ENCODE results near the gene PSPN.
A peak's percentile ranks its signal among the peaks of the same experiment; 100 is the strongest.
"Not testable (repeated sequence)": the region's sequence is repeated elsewhere in the genome, so short reads cannot be mapped to it uniquely, and the experiment has no call there.

Gene PSPN

DNA sequence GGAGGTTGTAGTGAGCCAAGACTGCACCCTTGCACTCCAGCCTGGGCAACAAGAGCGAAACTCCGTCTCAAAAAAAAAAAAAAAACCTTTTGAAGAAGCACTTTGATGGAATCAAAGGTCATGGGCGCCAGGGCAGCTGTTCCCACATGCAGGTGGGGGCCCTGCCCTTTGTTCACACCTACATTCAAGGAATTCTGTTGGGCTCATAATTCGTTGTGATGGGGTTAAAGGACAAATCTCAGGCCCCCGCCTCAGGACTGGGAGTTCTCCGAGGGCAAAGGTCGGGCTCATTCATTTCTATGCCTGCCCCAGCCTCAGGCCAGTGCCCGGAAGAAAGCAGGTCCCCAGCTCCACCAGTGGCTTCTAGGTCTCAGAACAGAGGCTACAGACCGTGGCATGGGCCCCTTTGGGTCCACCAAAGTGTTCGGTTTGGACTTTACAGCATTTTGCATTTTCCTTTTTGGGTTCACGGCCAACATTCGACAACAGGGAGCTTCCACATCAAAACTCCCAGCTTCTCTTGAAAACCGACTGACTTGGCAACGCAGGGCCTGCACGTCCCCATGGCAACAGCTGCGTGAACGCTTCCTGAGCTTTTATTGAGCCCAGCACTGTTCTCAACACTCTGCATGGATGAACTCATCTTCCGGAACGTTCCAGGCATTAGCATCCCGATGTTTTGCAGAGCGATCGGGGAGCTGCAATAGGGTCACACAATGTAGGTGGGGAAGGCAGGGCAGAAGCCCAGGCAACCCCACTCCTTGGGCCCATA lies 27.3 kb upstream of the PSPN start:
- no peak for DNase-seq (ENCODE audit: low read depth)

- no peak for DNase-seq (ENCODE audit: low read depth)
Observed at GRCh38 chr19:6402058-6402457, 26.3 kb upstream of the PSPN start.

- DNase-seq (ENCODE audit: low read depth), result not testable (repeated sequence)
Observed at GRCh38 chr19:6400062-6400944, 24.6 kb upstream of the PSPN start.

DNA sequence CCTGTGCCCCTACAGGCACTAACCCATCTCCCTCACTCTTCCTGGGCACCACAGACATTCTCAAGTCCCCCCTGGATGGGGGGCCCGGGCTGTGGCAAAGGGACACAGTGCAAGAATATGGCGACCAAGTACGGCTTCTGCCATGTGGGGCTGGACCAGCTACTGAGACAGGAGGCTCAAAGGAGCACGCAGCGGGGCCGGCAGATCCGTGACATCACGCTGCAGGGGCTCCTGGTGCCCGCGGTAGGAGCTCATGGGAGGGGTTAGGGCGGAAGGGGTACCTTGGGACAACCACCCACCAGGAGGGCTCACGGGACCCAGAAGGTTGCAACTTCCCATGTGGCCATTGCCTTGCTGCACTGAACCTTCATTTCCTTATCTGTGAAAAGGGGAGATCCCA lies 20.6 kb upstream of the PSPN start:
- DNase-seq (ENCODE audit: low read depth), result no peak

DNA sequence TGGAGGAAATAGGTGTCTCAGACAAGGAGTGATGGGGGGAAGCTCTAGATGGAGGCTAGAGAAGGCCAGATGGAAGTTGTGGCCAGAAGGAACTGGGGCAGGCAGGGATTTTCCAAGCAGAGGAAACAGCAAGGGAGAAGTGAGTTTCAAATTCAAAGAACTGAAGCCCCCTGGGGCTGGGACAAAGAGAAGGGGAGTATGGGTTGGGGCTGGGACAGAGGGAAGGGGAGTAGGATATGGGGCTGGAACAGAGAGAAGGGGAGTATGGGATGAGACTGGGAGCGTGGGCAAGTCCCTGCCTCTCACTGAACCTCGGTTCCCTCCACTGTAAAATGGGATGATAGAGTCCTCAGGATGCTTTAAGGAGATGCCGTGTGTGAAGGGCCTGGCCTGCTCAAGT lies 19.1 kb upstream of the PSPN start:
- DNase-seq (ENCODE audit: low read depth), result no peak

DNA sequence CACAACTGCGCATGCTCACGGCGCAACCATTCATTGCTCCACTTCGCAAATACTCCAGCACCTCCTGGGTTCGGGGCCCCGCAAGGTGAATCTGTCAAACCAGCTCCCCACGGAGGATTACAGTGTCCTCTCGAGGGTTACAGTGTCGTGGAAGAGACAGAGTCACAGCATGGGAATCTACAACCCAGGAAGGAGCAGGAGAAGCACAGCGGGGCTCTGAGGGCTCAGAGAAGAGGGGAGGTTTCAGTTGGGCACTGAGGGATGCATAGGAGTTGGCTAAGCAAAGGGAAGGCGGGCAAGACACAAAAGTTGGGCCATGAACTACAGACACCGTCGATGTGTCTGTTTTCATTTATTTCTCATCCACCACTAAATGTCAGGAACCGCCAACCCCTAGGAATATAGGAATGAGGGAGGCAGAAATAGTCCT lies 18.3 kb upstream of the PSPN start:
- DNase-seq (ENCODE audit: low read depth), result peak; percentile 38

GRCh38 chr19:6393074-6393982 lies 17.6 kb upstream of the PSPN start, which contains the start of gene GTF2F1:
Gene GTF2F1 (minus strand): TSS chr19:6393164. CDS start chr19:6392995, 169 bp downstream.
- peak; percentile 91 for DNase-seq (ENCODE audit: low read depth)

- DNase-seq (ENCODE audit: low read depth), result no peak
Observed at GRCh38 chr19:6392221-6393073, 16.7 kb upstream of the PSPN start.

DNA sequence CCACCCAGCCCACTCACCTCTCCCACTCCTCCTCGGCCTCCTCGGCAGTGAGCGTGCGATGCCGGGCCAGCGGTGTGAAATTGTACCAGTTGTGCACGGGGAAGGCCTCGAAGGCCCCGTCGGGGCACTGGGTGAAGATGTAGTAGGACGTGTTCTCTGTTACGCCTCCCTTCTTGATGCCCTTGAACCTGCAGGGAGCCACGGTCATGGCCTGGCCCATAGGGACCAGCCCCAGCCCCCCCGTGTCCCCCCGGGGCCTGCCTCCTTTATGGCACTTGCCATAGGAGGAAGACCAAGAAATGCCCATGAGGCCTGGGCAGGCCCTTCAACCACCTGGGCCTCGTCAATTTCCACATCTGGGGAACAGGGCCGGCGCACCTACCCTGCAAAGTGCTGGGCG lies 11.6 kb upstream of the PSPN start:
- no peak for DNase-seq (ENCODE audit: low read depth)

GRCh38 chr19:6384381-6384780 lies 8.6 kb upstream of the PSPN start:
- DNase-seq (ENCODE audit: low read depth), result no peak

GRCh38 chr19:6383188-6383587 lies 7.5 kb upstream of the PSPN start:
- no peak for DNase-seq (ENCODE audit: low read depth)

DNA sequence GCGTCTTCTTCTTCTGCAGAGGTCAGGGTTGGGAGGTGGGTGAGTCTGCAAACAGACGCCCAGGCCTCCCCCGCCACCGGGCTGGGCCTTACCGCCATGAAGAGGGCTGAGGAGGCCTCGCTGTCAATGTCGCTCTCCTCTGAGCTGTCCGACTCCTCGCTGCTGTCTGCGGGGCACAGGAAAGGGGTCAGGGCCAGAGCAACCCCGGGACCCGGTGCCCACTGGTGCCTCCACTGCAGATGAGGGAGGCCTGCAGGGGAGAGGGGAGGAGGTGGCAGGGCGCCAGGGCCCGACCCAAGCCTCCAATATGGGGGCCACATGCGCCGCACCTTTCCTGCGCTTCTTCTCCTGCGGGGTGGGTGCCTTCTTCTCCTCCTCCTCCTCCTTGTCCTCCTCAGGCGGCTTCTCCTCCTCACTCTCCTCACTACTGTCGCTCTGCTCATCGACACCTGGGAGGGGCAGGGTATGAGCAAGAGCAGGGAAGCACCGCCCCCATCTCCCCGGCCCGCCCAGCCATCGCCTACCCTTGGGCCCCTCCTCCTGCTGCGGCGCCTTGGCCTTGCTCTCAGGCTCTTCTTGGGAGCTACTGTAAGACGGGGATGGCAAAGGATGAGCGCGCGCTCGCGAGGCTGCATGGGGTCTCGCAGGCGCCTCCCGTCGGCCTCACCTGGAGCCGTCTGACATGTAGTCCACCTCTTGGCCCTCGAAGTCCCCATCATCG lies 5.5 kb upstream of the PSPN start:
- no peak for DNase-seq (ENCODE audit: low read depth)

GRCh38 chr19:6379744-6380143 lies 4.0 kb upstream of the PSPN start:
- DNase-seq (ENCODE audit: low read depth), result no peak

GRCh38 chr19:6378486-6378885 lies 2.8 kb upstream of the PSPN start:
- DNase-seq (ENCODE audit: low read depth), result no peak

- no peak for DNase-seq (ENCODE audit: low read depth)
Observed at GRCh38 chr19:6378041-6378440, 2.3 kb upstream of the PSPN start.

- no peak for DNase-seq (ENCODE audit: low read depth)
Observed at GRCh38 chr19:6376512-6377190, 918 bp upstream of the PSPN start.

GRCh38 chr19:6374711-6375410 lies 872 bp downstream of the PSPN start:
- DNase-seq (ENCODE audit: low read depth), result no peak

DNA sequence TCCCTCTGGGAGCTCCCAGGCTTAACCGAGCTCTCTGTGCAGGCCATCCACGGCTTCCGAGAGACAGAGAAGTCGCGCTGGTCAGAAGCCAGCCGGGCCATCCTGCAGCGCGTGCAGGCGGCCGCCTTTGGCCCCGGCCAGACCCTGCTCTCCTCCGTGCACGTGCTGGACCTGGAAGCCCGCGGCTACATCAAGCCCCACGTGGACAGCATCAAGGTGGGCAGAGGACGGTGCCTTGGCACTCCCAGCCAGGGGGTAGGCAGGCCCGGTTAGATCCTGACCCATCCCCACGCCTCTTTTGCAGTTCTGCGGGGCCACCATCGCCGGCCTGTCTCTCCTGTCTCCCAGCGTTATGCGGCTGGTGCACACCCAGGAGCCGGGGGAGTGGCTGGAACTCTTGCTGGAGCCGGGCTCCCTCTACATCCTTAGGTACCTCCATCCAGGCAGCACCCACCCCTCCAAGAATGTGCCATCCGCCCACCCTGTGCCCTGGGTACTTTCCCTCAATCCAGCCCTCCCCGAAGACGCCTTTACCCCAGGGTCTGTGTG lies 1.5 kb downstream of the PSPN start:
- DNase-seq (ENCODE audit: low read depth), result no peak

DNA sequence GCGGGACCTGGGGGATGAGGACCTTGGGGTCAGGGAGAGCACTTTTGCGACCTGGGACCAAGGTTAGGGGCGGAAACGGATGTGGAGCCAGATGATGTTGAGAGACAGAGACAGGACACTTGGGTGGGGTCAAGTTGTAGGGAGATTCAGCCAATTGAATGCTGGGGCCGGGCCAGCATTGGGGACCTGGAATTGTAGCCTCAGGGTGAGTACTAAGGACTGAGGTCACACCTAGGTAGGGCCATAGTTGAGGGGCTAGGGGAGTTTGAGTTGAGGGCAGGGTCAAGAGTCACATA lies 2.0 kb downstream of the PSPN start:
- DNase-seq (ENCODE audit: low read depth), result no peak
